Adipose tissue (tissue), 3 donors: ENCODE results near the gene FLNB. TPM values are rescaled to one million over a fixed set of nuclear protein-coding genes. Genes with fewer than 3 reads are reported as not detected.

Source experiments
- H3K27ac ChIP-seq: one replicate; pipeline ENCODE4 v1.5.1; 2013; ENCODE audit warnings: low read depth, low read length
- WGBS, 3 donors: extraction: QIAGEN DNeasy Blood & Tissue Kit; methylation state at CpG; one replicate each; pipeline ENCODE4 v1.1.7; 2013; 5-methylcytosine and 5-hydroxymethylcytosine counted together
- polyA plus RNA-seq, 3 donors: library from polyadenylated mRNA; stranded (reverse); fragments of 200-250 nt; gene quantifications; one replicate each; pipeline ENCODE4 v1.2.3, GENCODE V29; 2013
- donor health status: healthy with polysubstance abuse.
- donor health status: Bipolar disorder and iron deficiency.
- donor health status: healthy.

Gene FLNB
- polyA plus RNA-seq, 3 donors: 49.8 to 67.5 (median 61.3) TPM

GRCh38 chr3:58003093-58003492 is 5.1 kb upstream of the FLNB start:
- WGBS, 3 donors: 71 to 78% (median 72%) methylated on average over 5 of the region's 5 CpGs
- H3K27ac ChIP-seq: no peak overlapping the region

GRCh38 chr3:58004973-58005372 is 3.2 kb upstream of the FLNB start:
- no peak overlapping the region for H3K27ac ChIP-seq
- 90 to 94% (median 92%) methylated on average over 6 of the region's 6 CpGs for WGBS, 3 donors

GRCh38 chr3:58005669-58006068 is 2.6 kb upstream of the FLNB start:
- 61 to 81% (median 79%) methylated on average over 2 of the region's 2 CpGs for WGBS, 3 donors
- H3K27ac ChIP-seq: no peak overlapping the region

- no peak overlapping the region for H3K27ac ChIP-seq
- WGBS, 3 donors: 81 to 93% (median 87%) methylated on average over 6 of the region's 6 CpGs
These were observed 1.6 kb upstream of the FLNB start for GRCh38 chr3:58006661-58007060.

- no peak overlapping the region for H3K27ac ChIP-seq
- 5 to 9% (median 6%) methylated on average over 32 to 33 of the region's 33 CpGs for WGBS, 3 donors
These were observed 965 bp downstream of the FLNB start for GRCh38 chr3:58009026-58009748.

GRCh38 chr3:58009749-58010535 is 1.7 kb downstream of the FLNB start:
- no peak overlapping the region for H3K27ac ChIP-seq
- whole genome bisulfite sequencing, 3 donors: 12 to 48% (median 43%) methylated on average over 6 of the region's 6 CpGs

- H3K27ac ChIP-seq: no peak overlapping the region
- WGBS, 3 donors: 56 to 70% (median 65%) methylated on average over 5 of the region's 5 CpGs
These were observed 2.3 kb downstream of the FLNB start for GRCh38 chr3:58010562-58010961.

GRCh38 chr3:58011580-58011979 is 3.4 kb downstream of the FLNB start:
- H3K27ac ChIP-seq: no peak overlapping the region
- 74 to 94% (median 94%) methylated on average over 3 of the region's 3 CpGs for WGBS, 3 donors

- no peak overlapping the region for H3K27ac ChIP-seq
- WGBS, 3 donors: 91 to 97% (median 96%) methylated on average over 1 of the region's 1 CpG
These were observed 4.1 kb downstream of the FLNB start for GRCh38 chr3:58012302-58012701.

- no peak overlapping the region for H3K27ac ChIP-seq
- WGBS, 3 donors: 66 to 90% (median 71%) methylated on average over 3 of the region's 3 CpGs
These were observed 4.9 kb downstream of the FLNB start for GRCh38 chr3:58013099-58013498.

GRCh38 chr3:58013973-58014649 is 5.9 kb downstream of the FLNB start:
- no peak overlapping the region for H3K27ac ChIP-seq
- 49 to 71% (median 62%) methylated on average over 10 of the region's 10 CpGs for WGBS, 3 donors

- no peak overlapping the region for H3K27ac ChIP-seq
- 88 to 97% (median 90%) methylated on average over 3 of the region's 3 CpGs for WGBS, 3 donors
These were observed 7.3 kb downstream of the FLNB start for GRCh38 chr3:58015520-58015915.

GRCh38 chr3:58016710-58017109 is 8.5 kb downstream of the FLNB start:
- H3K27ac ChIP-seq: no peak overlapping the region
- WGBS, 3 donors: 44 to 88% (median 84%) methylated on average over 1 of the region's 1 CpG

GRCh38 chr3:58018892-58019742 is 10.9 kb downstream of the FLNB start:
- H3K27ac ChIP-seq: no peak overlapping the region
- WGBS, 3 donors: 78 to 86% (median 85%) methylated on average over 8 of the region's 8 CpGs

GRCh38 chr3:58020783-58021071 is 12.5 kb downstream of the FLNB start:
- H3K27ac ChIP-seq: no peak overlapping the region
- WGBS, 3 donors: 65 to 73% (median 72%) methylated on average over 7 of the region's 7 CpGs

GRCh38 chr3:58021072-58021959 is 13.1 kb downstream of the FLNB start:
- 80 to 87% (median 82%) methylated on average over 8 of the region's 8 CpGs for WGBS, 3 donors

GRCh38 chr3:58021962-58022361 is 13.7 kb downstream of the FLNB start:
- 45 to 88% (median 85%) methylated on average over 5 of the region's 5 CpGs for WGBS, 3 donors
- no peak overlapping the region for H3K27ac ChIP-seq

More at GRCh38 chr3:58021072-58021959, 13.1 kb downstream of the FLNB start:
- H3K27ac ChIP-seq: no peak overlapping the region

- 87 to 90% (median 88%) methylated on average over 3 of the region's 3 CpGs for WGBS, 3 donors
- H3K27ac ChIP-seq: no peak overlapping the region
These were observed 14.3 kb downstream of the FLNB start for GRCh38 chr3:58022490-58022889.
